Forelimb muscle (tissue), 1 donor: ENCODE data around the gene GPC5. TPM values are rescaled to one million over a fixed set of nuclear protein-coding genes. Genes with fewer than 3 reads are reported as not detected.
"Not testable (repeated sequence)": the region's sequence is repeated elsewhere in the genome, so short reads cannot be mapped to it uniquely, and the experiment has no call there.

Experiments used
- DNase-seq: peaks from one replicate; pipeline ENCODE4 v3.0.0-alpha.2; 2013; ENCODE audit warnings: low read depth
- polyA plus RNA-seq: library from polyadenylated mRNA; unstranded; fragments of 120-200 nt; gene quantifications from one replicate; pipeline ENCODE4 v1.2.1, GENCODE V29; 2013; ENCODE audit not compliant: insufficient read length

GPC5 gene
- polyA plus RNA-seq, 1 donor, result 0.57 TPM

- DNase-seq, result no peak
Measured at GRCh38 chr13:91648012-91648411, 249.6 kb downstream of the GPC5 start.

- no peak for DNase-seq
Measured at GRCh38 chr13:91649456-91649855, 251.0 kb downstream of the GPC5 start.

- no peak for DNase-seq
Measured at GRCh38 chr13:91652404-91653301, 254.2 kb downstream of the GPC5 start.

GRCh38 chr13:91655731-91656130, 257.3 kb downstream of the GPC5 start:
- no peak for DNase-seq

GRCh38 chr13:91657283-91657682, 258.9 kb downstream of the GPC5 start:
- no peak for DNase-seq

- DNase-seq, result no peak
Measured at GRCh38 chr13:91659256-91660075, 261.0 kb downstream of the GPC5 start.

- no peak for DNase-seq
Measured at GRCh38 chr13:91660076-91660415, 261.6 kb downstream of the GPC5 start.

- no peak for DNase-seq
Measured at GRCh38 chr13:91661692-91662490, 263.5 kb downstream of the GPC5 start.

- DNase-seq, result no peak
Measured at GRCh38 chr13:91664039-91664438, 265.6 kb downstream of the GPC5 start.

- no peak for DNase-seq
Measured at GRCh38 chr13:91667486-91667885, 269.1 kb downstream of the GPC5 start.

GRCh38 chr13:91668866-91669495, 270.6 kb downstream of the GPC5 start:
- DNase-seq, result no peak

GRCh38 chr13:91674347-91674746, 275.9 kb downstream of the GPC5 start:
- DNase-seq, result not testable (repeated sequence)

- no peak for DNase-seq
Measured at GRCh38 chr13:91684746-91685145, 286.3 kb downstream of the GPC5 start.

GRCh38 chr13:91690944-91691343, 292.5 kb downstream of the GPC5 start:
- no peak for DNase-seq

GRCh38 chr13:91693466-91693865, 295.0 kb downstream of the GPC5 start:
- no peak for DNase-seq

- no peak for DNase-seq
Measured at GRCh38 chr13:91698308-91698707, 299.9 kb downstream of the GPC5 start.

GRCh38 chr13:91698767-91699166, 300.3 kb downstream of the GPC5 start:
- no peak for DNase-seq

- DNase-seq, result no peak
Measured at GRCh38 chr13:91699863-91700262, 301.4 kb downstream of the GPC5 start.

- DNase-seq, result no peak
Measured at GRCh38 chr13:91701975-91702374, 303.6 kb downstream of the GPC5 start.

- no peak for DNase-seq
Measured at GRCh38 chr13:91702411-91702810, 304.0 kb downstream of the GPC5 start.

GRCh38 chr13:91704398-91704797, 306.0 kb downstream of the GPC5 start:
- DNase-seq, result no peak

- no peak for DNase-seq
Measured at GRCh38 chr13:91708558-91708957, 310.1 kb downstream of the GPC5 start.
